Stimulated activated CD8-positive, alpha-beta memory T cell treated with anti-CD3 and anti-CD28 coated beads, Interleukin-7, amount 100 ng/mL, for 4 hours (primary cell): ENCODE data around the gene PUS3.
"Not testable (repeated sequence)": the region's sequence is repeated elsewhere in the genome, so short reads cannot be mapped to it uniquely, and the experiment has no call there.

Source experiments
- DNase-seq, 2 donors: peaks; one replicate each; pipeline ENCODE4 v3.0.0-alpha.2; 2020; ENCODE audit warnings: low read depth in 2 of 2

Gene PUS3

DNA sequence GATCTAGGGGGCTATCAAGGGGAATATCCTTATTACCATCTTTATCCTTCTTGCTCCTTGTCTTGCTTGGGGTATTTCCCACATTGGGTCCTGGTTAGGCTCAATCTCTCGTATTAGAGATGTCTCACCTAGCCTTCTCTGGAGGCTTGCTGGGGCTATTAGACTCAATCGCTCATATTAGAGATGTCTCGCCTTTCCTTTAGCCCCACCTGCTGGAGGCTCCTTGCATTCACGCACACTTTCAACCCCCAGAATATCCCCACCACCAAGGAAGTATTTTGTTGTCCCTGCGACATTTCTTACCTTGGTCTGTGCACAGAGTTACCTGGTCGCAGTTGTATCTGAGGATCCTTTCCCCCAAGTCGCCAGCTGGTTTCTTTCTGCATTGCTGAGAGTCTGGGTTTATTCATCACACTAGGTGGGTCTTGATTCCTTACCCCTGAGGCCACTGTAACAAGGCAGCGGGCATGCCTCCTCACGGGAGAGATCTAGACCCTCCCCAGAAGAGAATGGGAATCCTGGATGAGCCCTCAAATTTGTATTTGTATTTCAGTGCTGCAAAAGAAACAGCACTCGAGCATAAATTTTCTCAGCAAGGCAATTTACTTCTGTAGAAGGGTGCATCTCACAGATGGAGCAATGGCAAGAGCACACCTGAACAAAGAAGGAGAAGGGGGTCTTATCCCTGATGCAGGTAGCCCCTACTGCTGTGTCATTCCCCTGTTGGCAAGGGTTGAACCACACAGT is 31.4 kb downstream of the PUS3 start:
- DNase-seq: no peak

DNA sequence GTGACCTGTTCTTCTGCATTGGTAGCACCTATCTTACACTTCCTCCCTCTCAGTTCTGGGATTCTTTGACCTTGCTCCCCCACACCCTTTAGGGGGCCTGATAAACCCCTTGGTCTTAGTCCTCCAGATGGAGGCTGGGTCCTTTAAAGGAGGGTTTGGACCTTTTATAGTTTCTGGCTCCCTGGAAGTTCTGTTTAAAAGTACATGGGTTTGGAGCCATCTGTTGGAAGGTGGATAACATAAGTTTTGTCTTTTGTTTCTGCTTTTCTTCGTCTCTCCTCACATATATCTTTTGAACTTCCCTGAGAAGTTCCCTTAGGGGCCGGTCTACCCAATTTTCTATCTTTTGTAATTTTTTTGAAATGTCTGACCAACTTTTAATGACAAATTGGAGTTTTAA is 33.5 kb downstream of the PUS3 start:
- no peak for DNase-seq

DNA sequence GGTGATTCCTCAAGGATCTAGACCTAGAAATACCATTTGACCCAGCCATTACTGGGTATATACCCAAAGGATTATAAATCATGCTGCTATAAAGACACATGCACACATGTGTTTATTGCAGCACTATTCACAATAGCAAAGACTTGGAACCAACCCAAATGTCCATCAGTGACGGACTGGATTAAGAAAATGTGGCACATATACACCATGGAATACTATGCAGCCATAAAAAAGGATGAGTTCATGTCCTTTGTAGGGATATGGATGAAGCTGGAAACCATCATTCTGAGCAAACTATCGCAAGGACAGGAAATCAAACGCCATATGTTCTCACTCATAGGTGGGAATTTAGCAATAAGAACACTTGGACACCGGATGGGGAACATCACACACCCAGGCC is 37.7 kb downstream of the PUS3 start:
- DNase-seq: not testable (repeated sequence)

DNA sequence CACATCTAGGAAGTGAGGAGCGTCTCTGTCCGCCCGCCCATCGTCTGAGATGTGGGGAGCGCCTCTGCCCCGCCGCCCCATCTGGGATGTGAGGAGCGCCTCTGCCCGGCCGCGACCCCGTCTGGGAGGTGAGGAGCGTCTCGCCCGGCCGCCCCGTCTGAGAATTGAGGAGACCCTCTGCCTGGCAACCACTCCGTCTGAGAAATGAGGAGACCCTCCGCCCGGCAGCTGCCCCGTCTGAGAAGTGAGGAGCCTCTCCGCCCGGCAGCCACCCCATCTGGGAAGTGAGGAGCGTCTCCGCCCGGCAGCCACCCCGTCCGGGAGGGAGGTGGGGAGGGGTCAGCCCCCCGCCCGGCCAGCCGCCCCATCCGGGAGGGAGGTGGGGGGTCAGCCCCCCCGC is 40.2 kb downstream of the PUS3 start:
- DNase-seq: not testable (repeated sequence)

DNA sequence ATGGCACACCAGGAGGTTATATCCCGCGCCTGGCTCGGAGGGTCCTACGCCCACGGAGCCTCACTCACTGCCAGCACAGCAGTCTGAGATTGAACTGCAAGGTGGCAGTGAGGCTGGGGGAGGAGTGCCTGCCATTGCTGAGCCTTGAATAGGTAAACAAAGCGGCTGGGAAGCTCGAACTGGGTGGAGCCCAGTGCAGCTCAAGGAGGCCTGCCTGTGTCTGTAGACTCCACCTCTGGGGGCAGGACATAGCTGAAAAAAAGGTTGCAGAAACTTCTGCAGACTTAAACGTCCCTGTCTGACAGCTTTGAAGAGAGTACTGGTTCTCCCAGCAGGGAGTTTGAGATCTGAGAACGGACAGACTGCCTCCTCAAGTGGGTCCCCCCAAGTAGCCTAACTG is 45.3 kb downstream of the PUS3 start:
- not testable (repeated sequence) for DNase-seq

DNA sequence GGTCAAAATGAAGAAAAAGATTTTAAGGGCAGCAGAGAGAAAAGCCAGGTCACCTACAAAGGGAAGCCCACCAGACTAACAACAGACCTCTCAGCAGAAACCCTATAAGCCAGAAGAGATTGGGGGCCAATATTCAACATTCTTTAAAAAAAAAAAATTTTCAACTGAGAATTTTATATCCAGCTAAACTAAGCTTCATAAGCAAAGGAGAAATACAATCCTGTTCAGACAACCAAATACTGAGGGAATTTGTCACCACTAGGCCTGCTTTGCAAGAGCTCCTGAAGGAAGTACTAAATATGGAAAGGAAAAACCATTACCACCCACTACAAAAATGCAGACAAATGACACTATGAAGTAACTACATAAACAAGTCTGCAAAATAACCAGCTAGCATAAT is 56.8 kb downstream of the PUS3 start:
- DNase-seq: no peak
